K562 (cell line): ENCODE results near the gene MYB.

Experiments
- CBX1 ChIP-seq: sonication (generic); IDR thresholded peaks from 2 replicates; pipeline ENCODE4 v1.6.1; 2016; ENCODE audit warnings: antibody characterized with exemption, low read depth, mild to moderate bottlenecking
- ERF ChIP-seq: fragments of 450-650 bp; formaldehyde crosslinking; IDR thresholded peaks from 2 replicates; pipeline ENCODE4 v1.4.0; 2020; ENCODE audit warnings: mild to moderate bottlenecking, mixed read lengths
- NONO ChIP-seq, 2 experiments: fragments of 200-400 bp in 1 of 2; fragments of 450-650 bp in 1 of 2; formaldehyde crosslinking in 1 of 2; IDR thresholded peaks; 2 replicates each; pipeline ENCODE4 v1.6.1; 2017; ENCODE audit warnings: low read depth in 2 of 2, mild to moderate bottlenecking in 2 of 2, moderate library complexity in 2 of 2, low read length in 1 of 2
- SMC3 ChIP-seq: conservative IDR thresholded peaks from 2 replicates; pipeline ENCODE4 v1.6.1; 2011; ENCODE audit warnings: low read depth, low read length, improper control_type of control experiment; ENCODE audit not compliant: insufficient read depth
- TGIF2 ChIP-seq: sonication (generic); formaldehyde crosslinking; IDR thresholded peaks from 2 replicates; pipeline ENCODE4 v1.8.1; 2022; ENCODE audit warnings: mild to moderate bottlenecking, missing genetic modification reagents, moderate library complexity
- TF ChIP-seq, protein P1 (sequence below), 3 experiments: IDR thresholded peaks in 2 of 3; conservative IDR thresholded peaks in 1 of 3; 2 replicates each; pipeline ENCODE4 v1.5.1; 2011 to 2012; ENCODE audit warnings: low read length in 3 of 3, mild to moderate bottlenecking in 3 of 3, control low read depth in 2 of 3, improper control_type of control experiment in 1 of 3, inconsistent platforms in 1 of 3, low read depth in 1 of 3, mixed read lengths in 1 of 3, moderate library complexity in 1 of 3; ENCODE audit not compliant: insufficient read depth in 2 of 3
- TF ChIP-seq, protein P2 (sequence below): sonication (generic); formaldehyde crosslinking; IDR thresholded peaks from 2 replicates; pipeline ENCODE4 v1.8.1; 2022; ENCODE audit warnings: missing genetic modification reagents
- TF ChIP-seq, protein P3 (sequence below), 2 experiments: fragments of 450-650 bp in 1 of 2; sonication (generic) in 1 of 2; formaldehyde crosslinking in 1 of 2; IDR thresholded peaks in 1 of 2; conservative IDR thresholded peaks in 1 of 2; 2 replicates each; pipeline versions ENCODE4 v1.6.1 to v1.8.1; 2016 to 2023; ENCODE audit warnings: mild to moderate bottlenecking in 2 of 2, moderate library complexity in 2 of 2, inconsistent platforms in 1 of 2, missing genetic modification reagents in 1 of 2
- TF ChIP-seq, protein P4 (sequence below), 2 experiments: fragments of 450-650 bp; formaldehyde crosslinking in 1 of 2; IDR thresholded peaks; 2 replicates each; pipeline versions ENCODE4 v1.4.0 to v1.6.1; 2014 to 2020; ENCODE audit warnings: mild to moderate bottlenecking in 2 of 2, borderline replicate concordance in 1 of 2, low read depth in 1 of 2

DNA sequence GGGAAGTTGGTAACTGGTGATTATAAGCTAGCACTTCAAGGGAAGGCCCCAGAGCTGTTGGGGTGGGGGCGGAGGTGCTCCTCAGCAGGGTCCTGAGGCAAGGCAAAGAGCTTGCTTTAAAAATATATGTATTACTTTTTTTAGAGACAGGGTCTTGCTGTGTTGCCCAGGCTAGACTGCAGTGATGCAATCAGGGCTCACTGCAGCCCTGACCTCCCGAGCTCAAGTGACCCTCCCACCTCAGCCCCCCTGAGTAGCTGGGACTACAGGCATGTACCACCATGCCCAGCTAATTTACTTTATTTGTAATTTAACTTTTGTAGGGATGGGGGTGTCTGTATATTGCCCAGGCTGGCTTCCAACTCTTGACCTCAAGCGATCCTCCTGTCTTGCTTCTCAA, 87.2 kb downstream of the MYB start:
- TF ChIP-seq, protein P1, sequence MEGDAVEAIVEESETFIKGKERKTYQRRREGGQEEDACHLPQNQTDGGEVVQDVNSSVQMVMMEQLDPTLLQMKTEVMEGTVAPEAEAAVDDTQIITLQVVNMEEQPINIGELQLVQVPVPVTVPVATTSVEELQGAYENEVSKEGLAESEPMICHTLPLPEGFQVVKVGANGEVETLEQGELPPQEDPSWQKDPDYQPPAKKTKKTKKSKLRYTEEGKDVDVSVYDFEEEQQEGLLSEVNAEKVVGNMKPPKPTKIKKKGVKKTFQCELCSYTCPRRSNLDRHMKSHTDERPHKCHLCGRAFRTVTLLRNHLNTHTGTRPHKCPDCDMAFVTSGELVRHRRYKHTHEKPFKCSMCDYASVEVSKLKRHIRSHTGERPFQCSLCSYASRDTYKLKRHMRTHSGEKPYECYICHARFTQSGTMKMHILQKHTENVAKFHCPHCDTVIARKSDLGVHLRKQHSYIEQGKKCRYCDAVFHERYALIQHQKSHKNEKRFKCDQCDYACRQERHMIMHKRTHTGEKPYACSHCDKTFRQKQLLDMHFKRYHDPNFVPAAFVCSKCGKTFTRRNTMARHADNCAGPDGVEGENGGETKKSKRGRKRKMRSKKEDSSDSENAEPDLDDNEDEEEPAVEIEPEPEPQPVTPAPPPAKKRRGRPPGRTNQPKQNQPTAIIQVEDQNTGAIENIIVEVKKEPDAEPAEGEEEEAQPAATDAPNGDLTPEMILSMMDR (IDR thresholded peaks at IDR 0.05 in 2 of 3, conservative IDR thresholded peaks at IDR 0.05 in 1 of 3; ENCODE audit: insufficient read depth in 2 of 3, low read depth in 1 of 3, low read length in 3 of 3) = no peak
- TF ChIP-seq, protein P2, sequence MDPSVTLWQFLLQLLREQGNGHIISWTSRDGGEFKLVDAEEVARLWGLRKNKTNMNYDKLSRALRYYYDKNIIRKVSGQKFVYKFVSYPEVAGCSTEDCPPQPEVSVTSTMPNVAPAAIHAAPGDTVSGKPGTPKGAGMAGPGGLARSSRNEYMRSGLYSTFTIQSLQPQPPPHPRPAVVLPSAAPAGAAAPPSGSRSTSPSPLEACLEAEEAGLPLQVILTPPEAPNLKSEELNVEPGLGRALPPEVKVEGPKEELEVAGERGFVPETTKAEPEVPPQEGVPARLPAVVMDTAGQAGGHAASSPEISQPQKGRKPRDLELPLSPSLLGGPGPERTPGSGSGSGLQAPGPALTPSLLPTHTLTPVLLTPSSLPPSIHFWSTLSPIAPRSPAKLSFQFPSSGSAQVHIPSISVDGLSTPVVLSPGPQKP (CRISPR knock-in tag) = no peak
- TF ChIP-seq CBX1 (no peak), NONO (IDR thresholded peaks at IDR 0.05; ENCODE audit: low read depth in 2 of 2, low read length in 1 of 2) (no peak), SMC3 (no peak), TGIF2 (CRISPR knock-in tag) (no peak), ERF (no peak)
- TF ChIP-seq, protein P3, sequence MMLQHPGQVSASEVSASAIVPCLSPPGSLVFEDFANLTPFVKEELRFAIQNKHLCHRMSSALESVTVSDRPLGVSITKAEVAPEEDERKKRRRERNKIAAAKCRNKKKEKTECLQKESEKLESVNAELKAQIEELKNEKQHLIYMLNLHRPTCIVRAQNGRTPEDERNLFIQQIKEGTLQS (IDR thresholded peaks at IDR 0.05) = no peak
- TF ChIP-seq, protein P3 (CRISPR knock-in tag; conservative IDR thresholded peaks at IDR 0.05) = no peak
- TF ChIP-seq, protein P4, sequence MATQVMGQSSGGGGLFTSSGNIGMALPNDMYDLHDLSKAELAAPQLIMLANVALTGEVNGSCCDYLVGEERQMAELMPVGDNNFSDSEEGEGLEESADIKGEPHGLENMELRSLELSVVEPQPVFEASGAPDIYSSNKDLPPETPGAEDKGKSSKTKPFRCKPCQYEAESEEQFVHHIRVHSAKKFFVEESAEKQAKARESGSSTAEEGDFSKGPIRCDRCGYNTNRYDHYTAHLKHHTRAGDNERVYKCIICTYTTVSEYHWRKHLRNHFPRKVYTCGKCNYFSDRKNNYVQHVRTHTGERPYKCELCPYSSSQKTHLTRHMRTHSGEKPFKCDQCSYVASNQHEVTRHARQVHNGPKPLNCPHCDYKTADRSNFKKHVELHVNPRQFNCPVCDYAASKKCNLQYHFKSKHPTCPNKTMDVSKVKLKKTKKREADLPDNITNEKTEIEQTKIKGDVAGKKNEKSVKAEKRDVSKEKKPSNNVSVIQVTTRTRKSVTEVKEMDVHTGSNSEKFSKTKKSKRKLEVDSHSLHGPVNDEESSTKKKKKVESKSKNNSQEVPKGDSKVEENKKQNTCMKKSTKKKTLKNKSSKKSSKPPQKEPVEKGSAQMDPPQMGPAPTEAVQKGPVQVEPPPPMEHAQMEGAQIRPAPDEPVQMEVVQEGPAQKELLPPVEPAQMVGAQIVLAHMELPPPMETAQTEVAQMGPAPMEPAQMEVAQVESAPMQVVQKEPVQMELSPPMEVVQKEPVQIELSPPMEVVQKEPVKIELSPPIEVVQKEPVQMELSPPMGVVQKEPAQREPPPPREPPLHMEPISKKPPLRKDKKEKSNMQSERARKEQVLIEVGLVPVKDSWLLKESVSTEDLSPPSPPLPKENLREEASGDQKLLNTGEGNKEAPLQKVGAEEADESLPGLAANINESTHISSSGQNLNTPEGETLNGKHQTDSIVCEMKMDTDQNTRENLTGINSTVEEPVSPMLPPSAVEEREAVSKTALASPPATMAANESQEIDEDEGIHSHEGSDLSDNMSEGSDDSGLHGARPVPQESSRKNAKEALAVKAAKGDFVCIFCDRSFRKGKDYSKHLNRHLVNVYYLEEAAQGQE (IDR thresholded peaks at IDR 0.05; ENCODE audit: borderline replicate concordance) = no peak
- TF ChIP-seq, protein P4 (CRISPR knock-in tag; IDR thresholded peaks at IDR 0.05; ENCODE audit: low read depth) = no peak
